HG02870 (cell line): ENCODE results near the gene GAS6.

Experiments used
- ATAC-seq: cut with Tn5 transposase; IDR thresholded peaks from one replicate; pipeline ENCODE4 v1.9.1; 2021; ENCODE audit warnings: mild to moderate bottlenecking, moderate library complexity; ENCODE audit not compliant: unreplicated experiment

GAS6 gene

GRCh38 chr13:113781571-113781970 lies 82.3 kb downstream of the GAS6 start:
- no peak for ATAC-seq

GRCh38 chr13:113777311-113778260 lies 86.3 kb downstream of the GAS6 start:
- ATAC-seq = no peak

GRCh38 chr13:113776231-113777125 lies 87.4 kb downstream of the GAS6 start:
- ATAC-seq = no peak

GRCh38 chr13:113775451-113776145 lies 88.3 kb downstream of the GAS6 start:
- no peak for ATAC-seq

GRCh38 chr13:113774177-113775107 lies 89.4 kb downstream of the GAS6 start:
- no peak for ATAC-seq

- no peak for ATAC-seq
These were observed 92.1 kb downstream of the GAS6 start for GRCh38 chr13:113771709-113772331.

GRCh38 chr13:113770937-113771336 lies 92.9 kb downstream of the GAS6 start:
- ATAC-seq = no peak
